Vagina (tissue), 2 donors: ENCODE measurements around the gene KIAA1549. TPM values are rescaled to one million over a fixed set of nuclear protein-coding genes. Genes with fewer than 3 reads are reported as not detected.

Source experiments
- DNase-seq, 2 donors: peaks; one replicate each; pipeline ENCODE4 v3.0.0-alpha.2; 2017; ENCODE audit errors: extremely low spot score in 2 of 2
- H3K27ac ChIP-seq: fragments of 200-600 bp; sonication (generic); one replicate; pipeline ENCODE4 v1.5.1; 2019
- H3K27me3 ChIP-seq: fragments of 200-600 bp; sonication (generic); one replicate; pipeline ENCODE4 v1.5.1; 2019
- H3K36me3 ChIP-seq, 2 donors: fragments of 200-600 bp; sonication (generic); one replicate each; pipeline ENCODE4 v1.5.1; 2017 to 2019
- H3K4me1 ChIP-seq: fragments of 200-600 bp; sonication (generic); one replicate; pipeline ENCODE4 v1.5.1; 2019
- H3K4me3 ChIP-seq, 2 donors: fragments of 200-600 bp; sonication (generic); 1 replicate in 1 of 2; 2 replicates in 1 of 2; pipeline ENCODE4 v1.5.1; 2016 to 2019
- H3K9me3 ChIP-seq: fragments of 200-600 bp; sonication (generic); one replicate; pipeline ENCODE4 v1.5.1; 2019
- POLR2A ChIP-seq, 2 donors: fragments of 450-650 bp; IDR thresholded peaks; one replicate each; pipeline ENCODE4 v1.6.1; 2017; ENCODE audit warnings: antibody characterized with exemption in 2 of 2, mild to moderate bottlenecking in 2 of 2, moderate library complexity in 2 of 2
- POLR2AphosphoS5 ChIP-seq, 2 donors: sonication (generic); formaldehyde crosslinking; IDR thresholded peaks; one replicate each; pipeline ENCODE4 v1.9.0; 2017; ENCODE audit warnings: antibody characterized with exemption in 2 of 2, mild to moderate bottlenecking in 2 of 2, low read depth in 1 of 2; ENCODE audit not compliant: insufficient read depth in 1 of 2
- intact Hi-C: fragments of 100-400 bp; cut with DNase I; formaldehyde crosslinking; loops from one replicate; pipeline ENCODE4 v1.15.1; 2023
- total RNA-seq: library from RNA; depleted of rRNA; stranded (reverse); fragments of >200 nt; gene quantifications from one replicate; pipeline ENCODE4 v1.2.3, GENCODE V29; 2016
- TF ChIP-seq, protein P1 (sequence below), 3 experiments: fragments of 450-650 bp in 2 of 3; fragments of 200-600 bp in 1 of 3; sonication (generic) in 1 of 3; IDR thresholded peaks; one replicate each; pipeline ENCODE4 v1.5.1; 2017 to 2019; ENCODE audit warnings: antibody characterized with exemption in 3 of 3, mild to moderate bottlenecking in 2 of 3, moderate library complexity in 2 of 3

The KIAA1549 gene
- total RNA-seq, 1 donor from 2014 or later: 2.9 TPM

DNA sequence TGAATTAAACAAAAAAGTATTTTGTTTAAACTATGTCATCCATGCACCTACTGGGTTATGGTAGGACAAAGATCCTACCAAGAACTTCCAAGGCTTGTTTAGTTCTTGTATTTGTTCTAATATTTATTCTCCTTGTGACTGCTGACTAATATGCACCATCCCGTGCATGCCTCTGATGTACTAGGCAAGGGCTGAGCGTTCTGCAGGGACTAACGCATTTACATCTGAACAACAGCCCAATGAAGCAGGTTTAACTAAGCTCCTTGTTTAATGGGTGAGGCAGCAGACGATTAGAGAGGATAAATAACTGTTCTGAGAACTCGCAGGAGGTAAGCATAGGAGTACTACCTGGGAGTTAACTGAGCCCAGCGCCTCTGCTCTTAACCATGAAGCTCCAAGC lies 64.9 kb downstream of the KIAA1549 start:
- TF ChIP-seq, protein P1, sequence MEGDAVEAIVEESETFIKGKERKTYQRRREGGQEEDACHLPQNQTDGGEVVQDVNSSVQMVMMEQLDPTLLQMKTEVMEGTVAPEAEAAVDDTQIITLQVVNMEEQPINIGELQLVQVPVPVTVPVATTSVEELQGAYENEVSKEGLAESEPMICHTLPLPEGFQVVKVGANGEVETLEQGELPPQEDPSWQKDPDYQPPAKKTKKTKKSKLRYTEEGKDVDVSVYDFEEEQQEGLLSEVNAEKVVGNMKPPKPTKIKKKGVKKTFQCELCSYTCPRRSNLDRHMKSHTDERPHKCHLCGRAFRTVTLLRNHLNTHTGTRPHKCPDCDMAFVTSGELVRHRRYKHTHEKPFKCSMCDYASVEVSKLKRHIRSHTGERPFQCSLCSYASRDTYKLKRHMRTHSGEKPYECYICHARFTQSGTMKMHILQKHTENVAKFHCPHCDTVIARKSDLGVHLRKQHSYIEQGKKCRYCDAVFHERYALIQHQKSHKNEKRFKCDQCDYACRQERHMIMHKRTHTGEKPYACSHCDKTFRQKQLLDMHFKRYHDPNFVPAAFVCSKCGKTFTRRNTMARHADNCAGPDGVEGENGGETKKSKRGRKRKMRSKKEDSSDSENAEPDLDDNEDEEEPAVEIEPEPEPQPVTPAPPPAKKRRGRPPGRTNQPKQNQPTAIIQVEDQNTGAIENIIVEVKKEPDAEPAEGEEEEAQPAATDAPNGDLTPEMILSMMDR (IDR thresholded peaks at IDR 0.05): no peak
- TF ChIP-seq POLR2A (IDR thresholded peaks at IDR 0.05) (no peak), POLR2AphosphoS5 (IDR thresholded peaks at IDR 0.05; ENCODE audit: insufficient read depth in 1 of 2, low read depth in 1 of 2) (no peak)
- H3K27ac ChIP-seq: no peak overlapping the region
- no peak for DNase-seq
- H3K36me3 ChIP-seq: no peaks in the 10 kb centered on the region
- H3K27me3 ChIP-seq: no peaks in the 10 kb centered on the region
- no peak overlapping the region for H3K4me3 ChIP-seq
- intact Hi-C loops: no loop called here
- H3K9me3 ChIP-seq: no peaks in the 10 kb centered on the region
- H3K4me1 ChIP-seq: no peaks in the 10 kb centered on the region

DNA sequence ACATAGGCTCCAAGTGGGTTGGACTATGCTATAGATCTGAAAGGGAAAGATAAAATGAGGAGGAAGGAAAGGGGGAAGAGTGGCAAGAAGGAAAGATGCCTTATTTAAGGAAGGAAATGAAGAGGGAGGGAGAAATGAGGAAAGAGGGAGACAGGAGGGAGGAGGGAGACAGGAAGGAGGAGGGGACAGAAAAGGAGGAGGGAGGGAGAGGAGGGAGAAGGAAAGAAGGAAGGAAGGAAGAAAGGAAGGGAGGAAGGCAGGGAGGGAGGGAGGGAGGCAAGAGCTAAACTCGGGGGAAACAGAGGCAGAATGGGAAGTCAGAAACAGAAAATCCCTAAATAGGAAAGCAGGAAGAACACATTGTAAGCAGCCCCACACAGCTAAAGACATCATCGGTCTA lies 67.4 kb downstream of the KIAA1549 start:
- Histone ChIP-seq H3K9me3 (no peaks in the 10 kb centered on the region), H3K4me3 (no peak overlapping the region), H3K27me3 (no peaks in the 10 kb centered on the region), H3K27ac (no peak overlapping the region), H3K36me3 (no peaks in the 10 kb centered on the region), H3K4me1 (no peaks in the 10 kb centered on the region)
- no peak for DNase-seq
- TF ChIP-seq POLR2A (IDR thresholded peaks at IDR 0.05) (no peak), POLR2AphosphoS5 (IDR thresholded peaks at IDR 0.05; ENCODE audit: insufficient read depth in 1 of 2, low read depth in 1 of 2) (no peak)
- TF ChIP-seq, protein P1 (IDR thresholded peaks at IDR 0.05): no peak
- intact Hi-C loops: no loop called here

GRCh38 chr7:138911007-138911406 lies 70.2 kb downstream of the KIAA1549 start:
- Histone ChIP-seq H3K36me3 (no peaks in the 10 kb centered on the region), H3K27ac (no peak overlapping the region), H3K4me3 (no peak overlapping the region), H3K27me3 (no peaks in the 10 kb centered on the region), H3K9me3 (no peaks in the 10 kb centered on the region), H3K4me1 (no peaks in the 10 kb centered on the region)
- no peak for TF ChIP-seq POLR2AphosphoS5 (IDR thresholded peaks at IDR 0.05; ENCODE audit: insufficient read depth in 1 of 2, low read depth in 1 of 2)
- TF ChIP-seq, protein P1 (IDR thresholded peaks at IDR 0.05): no peak
- TF ChIP-seq POLR2A (IDR thresholded peaks at IDR 0.05): no peak
- DNase-seq: no peak
- intact Hi-C loops: no loop called here

GRCh38 chr7:138907850-138908249 lies 73.3 kb downstream of the KIAA1549 start:
- H3K4me3 ChIP-seq: no peak overlapping the region
- intact Hi-C loops: no loop called here
- H3K27me3 ChIP-seq: no peaks in the 10 kb centered on the region
- no peaks in the 10 kb centered on the region for H3K9me3 ChIP-seq
- DNase-seq: no peak
- no peaks in the 10 kb centered on the region for H3K4me1 ChIP-seq
- no peaks in the 10 kb centered on the region for H3K36me3 ChIP-seq
- no peak overlapping the region for H3K27ac ChIP-seq
- no peak for TF ChIP-seq POLR2A (IDR thresholded peaks at IDR 0.05)
- TF ChIP-seq POLR2AphosphoS5 (IDR thresholded peaks at IDR 0.05; ENCODE audit: insufficient read depth in 1 of 2, low read depth in 1 of 2): no peak
- TF ChIP-seq, protein P1 (IDR thresholded peaks at IDR 0.05): no peak

DNA sequence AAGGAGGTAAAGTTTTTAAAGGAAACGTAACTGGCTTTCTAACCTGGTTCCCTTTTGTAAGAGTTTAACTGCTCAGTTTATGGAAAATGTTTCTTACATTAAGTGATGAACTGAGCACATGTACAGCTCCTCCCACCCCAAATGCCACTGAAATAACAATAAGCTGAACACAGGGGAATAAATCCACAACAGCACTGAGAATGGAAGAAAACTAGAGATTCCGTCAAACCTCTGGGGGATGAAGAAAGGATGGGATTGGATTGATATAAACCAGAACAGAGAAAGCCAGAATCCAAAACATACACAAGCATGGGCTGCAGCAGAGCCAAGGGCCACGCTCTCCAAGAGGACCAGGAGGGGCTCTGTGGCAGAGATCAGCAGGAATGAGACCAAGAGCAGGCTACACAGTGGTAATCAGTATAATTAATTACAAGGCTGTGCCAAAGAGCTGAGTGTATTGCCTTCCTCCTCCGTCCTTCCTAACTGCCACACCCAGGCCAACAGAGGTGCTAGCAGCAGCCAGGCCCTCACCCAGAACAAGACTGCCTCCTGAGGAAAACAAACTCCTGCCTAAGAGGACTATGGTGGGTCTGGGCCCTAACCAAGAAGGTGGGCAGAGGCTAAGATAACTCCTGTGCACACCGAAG lies 73.9 kb downstream of the KIAA1549 start:
- no peak for TF ChIP-seq POLR2A (IDR thresholded peaks at IDR 0.05)
- TF ChIP-seq, protein P1 (IDR thresholded peaks at IDR 0.05): no peak
- H3K4me3 ChIP-seq: no peak overlapping the region
- H3K27ac ChIP-seq: no peak overlapping the region
- no peaks in the 10 kb centered on the region for H3K36me3 ChIP-seq
- no peaks in the 10 kb centered on the region for H3K4me1 ChIP-seq
- DNase-seq: no peak
- no peaks in the 10 kb centered on the region for H3K9me3 ChIP-seq
- H3K27me3 ChIP-seq: no peaks in the 10 kb centered on the region
- intact Hi-C loops: no loop called here
